KMS-11 (cell line): ENCODE results near the gene LSM7.
"Not testable (repeated sequence)": the region's sequence is repeated elsewhere in the genome, so short reads cannot be mapped to it uniquely, and the experiment has no call there.

Experiments
- H2AFZ ChIP-seq: fragments of 200-600 bp; sonication (generic); 2 replicates; pipeline ENCODE4 v1.6.1; 2016; ENCODE audit warnings: antibody characterized with exemption, mixed run types, low read depth
- H3K27ac ChIP-seq: fragments of 200-600 bp; sonication (generic); 2 replicates; pipeline ENCODE4 v1.6.1; 2016; ENCODE audit warnings: mild to moderate bottlenecking, mixed run types
- H3K27me3 ChIP-seq: fragments of 200-600 bp; sonication (generic); 2 replicates; pipeline ENCODE4 v1.6.1; 2017; ENCODE audit warnings: mild to moderate bottlenecking, low read depth, mixed run types, moderate library complexity; ENCODE audit not compliant: insufficient read depth
- H3K36me3 ChIP-seq: fragments of 200-600 bp; sonication (generic); 2 replicates; pipeline ENCODE4 v1.6.1; 2017; ENCODE audit warnings: mild to moderate bottlenecking, mixed run types; ENCODE audit not compliant: insufficient read depth
- H3K4me1 ChIP-seq: fragments of 200-600 bp; sonication (generic); 2 replicates; pipeline ENCODE4 v1.6.1; 2016; ENCODE audit warnings: mild to moderate bottlenecking, low read depth, mixed run types; ENCODE audit not compliant: poor library complexity, severe bottlenecking
- H3K4me2 ChIP-seq: fragments of 200-600 bp; sonication (generic); 2 replicates; pipeline ENCODE4 v1.7.0; 2016; ENCODE audit warnings: mild to moderate bottlenecking, mixed run types
- H3K4me3 ChIP-seq: fragments of 200-600 bp; sonication (generic); IDR thresholded peaks from 2 replicates; pipeline ENCODE4 v1.6.1; 2017; ENCODE audit warnings: low read depth, low read length, mixed read lengths; ENCODE audit not compliant: insufficient read depth
- H3K79me2 ChIP-seq: fragments of 200-600 bp; sonication (generic); 2 replicates; pipeline ENCODE4 v1.6.1; 2016; ENCODE audit warnings: low read depth, mixed run types; ENCODE audit not compliant: insufficient read depth
- H3K9ac ChIP-seq: fragments of 200-600 bp; sonication (generic); 2 replicates; pipeline ENCODE4 v1.6.1; 2016; ENCODE audit warnings: mild to moderate bottlenecking, mixed run types
- H4K20me1 ChIP-seq: fragments of 200-600 bp; sonication (generic); 2 replicates; pipeline ENCODE4 v1.6.1; 2016; ENCODE audit warnings: mild to moderate bottlenecking, mixed run types; ENCODE audit not compliant: insufficient read depth
- TF ChIP-seq, protein P1 (sequence below): fragments of 200-600 bp; sonication (generic); conservative IDR thresholded peaks from 2 replicates; pipeline ENCODE4 v1.6.1; 2017; ENCODE audit warnings: low read depth, mild to moderate bottlenecking, antibody characterized with exemption, low read length, moderate library complexity, mixed read lengths

LSM7 gene

DNA sequence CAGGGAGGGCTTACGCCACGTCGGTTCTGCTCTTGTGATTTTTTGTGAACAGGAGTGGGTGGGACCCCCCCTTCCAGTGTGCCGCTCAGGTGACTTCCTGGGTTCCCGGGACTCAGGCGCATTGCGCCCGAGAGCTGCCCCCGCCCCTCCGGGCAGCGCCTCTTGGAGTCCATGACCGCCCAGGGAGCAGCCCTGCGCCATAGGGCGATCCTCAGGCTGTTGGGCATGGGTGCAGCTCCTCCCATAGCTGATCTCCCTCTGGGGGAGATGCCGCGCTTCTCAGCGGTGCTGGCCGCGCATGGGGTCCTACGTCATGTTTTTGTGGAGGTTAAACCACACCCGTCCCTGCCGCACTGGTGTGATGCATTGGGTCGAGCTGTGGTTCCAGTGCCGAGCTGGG is 23.7 kb upstream of the LSM7 start:
- Histone ChIP-seq H3K27me3 (no peaks in the 10 kb centered on the region), H3K9ac (no peak overlapping the region), H3K4me2 (no peak overlapping the region), H4K20me1 (no peaks in the 10 kb centered on the region), H2AFZ (no peak overlapping the region), H3K4me1 (no peaks in the 10 kb centered on the region), H3K27ac (no peak overlapping the region), H3K79me2 (no peaks in the 10 kb centered on the region), H3K4me3 (no peak overlapping the region), H3K36me3 (no peaks in the 10 kb centered on the region)
- TF ChIP-seq, protein P1, sequence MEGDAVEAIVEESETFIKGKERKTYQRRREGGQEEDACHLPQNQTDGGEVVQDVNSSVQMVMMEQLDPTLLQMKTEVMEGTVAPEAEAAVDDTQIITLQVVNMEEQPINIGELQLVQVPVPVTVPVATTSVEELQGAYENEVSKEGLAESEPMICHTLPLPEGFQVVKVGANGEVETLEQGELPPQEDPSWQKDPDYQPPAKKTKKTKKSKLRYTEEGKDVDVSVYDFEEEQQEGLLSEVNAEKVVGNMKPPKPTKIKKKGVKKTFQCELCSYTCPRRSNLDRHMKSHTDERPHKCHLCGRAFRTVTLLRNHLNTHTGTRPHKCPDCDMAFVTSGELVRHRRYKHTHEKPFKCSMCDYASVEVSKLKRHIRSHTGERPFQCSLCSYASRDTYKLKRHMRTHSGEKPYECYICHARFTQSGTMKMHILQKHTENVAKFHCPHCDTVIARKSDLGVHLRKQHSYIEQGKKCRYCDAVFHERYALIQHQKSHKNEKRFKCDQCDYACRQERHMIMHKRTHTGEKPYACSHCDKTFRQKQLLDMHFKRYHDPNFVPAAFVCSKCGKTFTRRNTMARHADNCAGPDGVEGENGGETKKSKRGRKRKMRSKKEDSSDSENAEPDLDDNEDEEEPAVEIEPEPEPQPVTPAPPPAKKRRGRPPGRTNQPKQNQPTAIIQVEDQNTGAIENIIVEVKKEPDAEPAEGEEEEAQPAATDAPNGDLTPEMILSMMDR = no peak

DNA sequence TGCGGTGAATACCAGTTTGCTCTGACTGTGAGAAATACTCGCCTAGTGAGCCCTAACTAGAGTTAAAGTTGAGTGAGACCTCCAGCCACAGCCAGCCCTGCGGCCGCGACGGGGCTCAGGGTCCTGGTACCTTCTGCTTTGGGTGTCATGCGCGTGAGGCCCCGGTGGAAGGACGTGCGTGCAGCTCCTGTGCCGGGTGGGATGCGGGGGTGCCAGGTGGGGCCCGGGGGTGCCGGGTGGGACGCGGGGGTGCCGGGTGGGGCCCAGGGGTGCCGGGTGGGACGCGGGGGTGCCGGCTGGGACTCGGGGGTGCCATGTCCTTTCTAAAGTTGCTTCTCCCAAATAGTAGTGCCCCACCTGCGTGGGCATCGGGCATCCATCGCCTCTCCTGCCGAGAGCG is 23.2 kb upstream of the LSM7 start:
- Histone ChIP-seq H3K9ac (no peak overlapping the region), H3K36me3 (no peaks in the 10 kb centered on the region), H4K20me1 (no peaks in the 10 kb centered on the region), H3K27ac (no peak overlapping the region), H2AFZ (no peak overlapping the region), H3K27me3 (no peaks in the 10 kb centered on the region), H3K4me3 (no peak overlapping the region), H3K4me1 (no peaks in the 10 kb centered on the region), H3K4me2 (no peak overlapping the region), H3K79me2 (no peaks in the 10 kb centered on the region)
- TF ChIP-seq, protein P1 = no peak

GRCh38 chr19:2350656-2351055 is 22.3 kb upstream of the LSM7 start:
- Histone ChIP-seq H3K79me2 (no peaks in the 10 kb centered on the region), H3K36me3 (no peaks in the 10 kb centered on the region)

GRCh38 chr19:2349818-2350217 is 21.4 kb upstream of the LSM7 start:
- H2AFZ ChIP-seq, H3K4me1 ChIP-seq, H3K36me3 ChIP-seq, H3K79me2 ChIP-seq, H4K20me1 ChIP-seq, H3K4me2 ChIP-seq, H3K27ac ChIP-seq, H3K4me3 ChIP-seq, H3K9ac ChIP-seq, H3K27me3 ChIP-seq: not testable (repeated sequence)

More at GRCh38 chr19:2350656-2351055, 22.3 kb upstream of the LSM7 start:
- Histone ChIP-seq H3K4me3 (no peak overlapping the region), H3K4me2 (no peak overlapping the region), H3K4me1 (no peaks in the 10 kb centered on the region), H2AFZ (no peak overlapping the region), H3K9ac (no peak overlapping the region), H3K27ac (no peak overlapping the region), H3K27me3 (no peaks in the 10 kb centered on the region), H4K20me1 (no peaks in the 10 kb centered on the region)
- TF ChIP-seq, protein P1 = no peak

- Histone ChIP-seq H3K4me1 (no peaks in the 10 kb centered on the region), H3K27ac (no peak overlapping the region), H3K4me2 (no peak overlapping the region), H3K36me3 (no peaks in the 10 kb centered on the region), H3K9ac (no peak overlapping the region), H3K79me2 (no peaks in the 10 kb centered on the region), H4K20me1 (no peaks in the 10 kb centered on the region), H3K27me3 (no peaks in the 10 kb centered on the region), H2AFZ (no peak overlapping the region), H3K4me3 (no peak overlapping the region)
- TF ChIP-seq, protein P1 = no peak
Measured at GRCh38 chr19:2345794-2346663, 17.6 kb upstream of the LSM7 start.
